ENCODE results near the gene NPIPA3. TPM values are rescaled to one million over a fixed set of nuclear protein-coding genes. Genes with fewer than 3 reads are reported as not detected.

The NPIPA3 gene
- total RNA-seq (2022; extraction: Qiagen RNA extraction) = 1.0 to 1.9 TPM (median 1.3 TPM) in 5 replicates

DNA sequence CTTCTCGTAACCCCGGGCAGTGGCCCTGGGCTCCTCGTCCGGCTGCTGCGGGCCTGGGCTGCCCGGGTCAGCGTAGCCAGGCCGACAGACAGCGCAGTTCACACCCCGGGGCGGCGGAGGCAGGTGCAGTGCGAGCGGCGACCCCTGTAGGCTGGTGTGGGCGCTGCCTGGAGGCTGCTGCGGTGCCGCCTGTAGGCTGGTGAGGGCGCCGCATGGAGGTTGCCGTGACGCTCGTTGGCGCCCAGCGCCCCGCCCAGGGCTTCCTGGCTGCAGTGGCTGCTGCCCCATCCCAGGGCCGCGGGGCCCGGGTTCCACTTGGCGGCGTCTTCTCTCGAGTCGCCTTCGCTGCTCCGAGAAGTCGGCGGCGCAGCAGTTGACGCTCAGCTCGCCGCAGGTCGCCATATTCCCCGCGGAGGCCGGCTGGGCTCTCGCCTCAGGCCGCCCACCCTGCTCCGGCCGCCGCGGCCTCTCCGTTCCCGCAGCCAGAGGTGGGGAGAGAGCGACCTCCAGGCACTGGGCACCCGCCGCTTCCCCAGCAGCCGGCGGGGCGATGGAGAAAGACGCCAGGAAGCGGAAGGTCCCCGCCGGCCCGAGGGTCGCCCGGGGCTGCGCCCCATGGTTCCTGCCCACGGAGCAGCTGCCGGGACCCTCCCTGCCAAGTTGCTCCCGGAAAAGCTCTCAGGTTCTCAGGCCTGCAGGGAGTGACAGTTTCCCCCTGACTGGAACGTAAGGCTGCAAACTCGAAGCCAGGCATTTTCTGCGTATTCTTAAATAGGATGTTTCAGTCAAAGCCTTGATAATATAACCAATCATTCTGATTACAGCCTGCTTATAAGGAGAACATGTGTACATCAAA, at the start of gene NPIPA3:
NPIPA3 (plus strand) TSS at position 256 of the 856 bp plus-strand sequence. CDS start 5,533 bp downstream, outside the sequence.

DNA sequence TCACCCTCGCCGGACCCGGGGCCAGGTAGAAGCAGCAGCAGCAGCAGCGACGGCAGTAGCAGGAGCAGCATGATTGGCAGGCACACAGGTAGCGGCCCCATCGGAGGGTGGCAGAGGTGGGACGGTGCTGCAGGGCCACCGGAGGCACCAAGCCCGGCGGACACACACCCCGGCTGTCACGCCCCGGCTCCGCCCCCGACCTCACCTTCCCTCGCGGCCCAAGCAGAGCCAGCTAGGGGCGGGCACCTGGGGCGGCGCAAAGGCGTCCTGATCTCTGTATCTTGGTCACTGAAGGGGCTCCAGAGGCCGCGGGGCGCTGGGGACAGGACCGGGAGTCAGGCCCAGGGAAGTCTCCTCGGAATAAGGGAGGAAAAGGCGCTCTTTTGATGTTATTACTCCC, 9.1 kb upstream of the NPIPA3 start, which contains the start of gene PLA2G10:
PLA2G10 (minus strand) TSS at position 180 of the 400 bp plus-strand sequence; CDS start at position 101, 79 bp downstream.

DNA sequence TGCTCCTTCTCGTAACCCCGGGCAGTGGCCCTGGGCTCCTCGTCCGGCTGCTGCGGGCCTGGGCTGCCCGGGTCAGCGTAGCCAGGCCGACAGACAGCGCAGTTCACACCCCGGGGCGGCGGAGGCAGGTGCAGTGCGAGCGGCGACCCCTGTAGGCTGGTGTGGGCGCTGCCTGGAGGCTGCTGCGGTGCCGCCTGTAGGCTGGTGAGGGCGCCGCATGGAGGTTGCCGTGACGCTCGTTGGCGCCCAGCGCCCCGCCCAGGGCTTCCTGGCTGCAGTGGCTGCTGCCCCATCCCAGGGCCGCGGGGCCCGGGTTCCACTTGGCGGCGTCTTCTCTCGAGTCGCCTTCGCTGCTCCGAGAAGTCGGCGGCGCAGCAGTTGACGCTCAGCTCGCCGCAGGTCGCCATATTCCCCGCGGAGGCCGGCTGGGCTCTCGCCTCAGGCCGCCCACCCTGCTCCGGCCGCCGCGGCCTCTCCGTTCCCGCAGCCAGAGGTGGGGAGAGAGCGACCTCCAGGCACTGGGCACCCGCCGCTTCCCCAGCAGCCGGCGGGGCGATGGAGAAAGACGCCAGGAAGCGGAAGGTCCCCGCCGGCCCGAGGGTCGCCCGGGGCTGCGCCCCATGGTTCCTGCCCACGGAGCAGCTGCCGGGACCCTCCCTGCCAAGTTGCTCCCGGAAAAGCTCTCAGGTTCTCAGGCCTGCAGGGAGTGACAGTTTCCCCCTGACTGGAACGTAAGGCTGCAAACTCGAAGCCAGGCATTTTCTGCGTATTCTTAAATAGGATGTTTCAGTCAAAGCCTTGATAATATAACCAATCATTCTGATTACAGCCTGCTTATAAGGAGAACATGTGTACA, 39.3 kb downstream of the NPIPA3 start, which contains the start of gene NPIPA2:
NPIPA2 (plus strand) TSS at position 261 of the 856 bp plus-strand sequence. CDS start 5,533 bp downstream, outside the sequence.

Other genes starting within 250 kb of the NPIPA3 start
- 35.0 to 56.0 TPM (median 36.1 TPM) in 5 replicates for gene PARN, start 73.2 kb upstream of the NPIPA3 start, total RNA-seq (2022; extraction: Qiagen RNA extraction)
- gene BFAR, start 70.5 kb upstream of the NPIPA3 start, total RNA-seq (2022; extraction: Qiagen RNA extraction) = 119 to 158 TPM (median 124 TPM) in 5 replicates
- 0.28 to 0.63 TPM (median 0.52 TPM) in 5 replicates for gene PLA2G10, start 9.1 kb upstream of the NPIPA3 start, total RNA-seq (2022; extraction: Qiagen RNA extraction)
- 0.73 to 2.2 TPM (median 1.4 TPM) in 5 replicates for gene NPIPA2, start 39.1 kb downstream of the NPIPA3 start, total RNA-seq (2022; extraction: Qiagen RNA extraction)
- 89.3 to 104 TPM (median 92.5 TPM) in 5 replicates for gene NOMO1, start 130.3 kb downstream of the NPIPA3 start, total RNA-seq (2022; extraction: Qiagen RNA extraction)
- 35.8 to 48.6 TPM (median 46.8 TPM) in 5 replicates for gene NPIPA1, start 234.0 kb downstream of the NPIPA3 start, total RNA-seq (2022; extraction: Qiagen RNA extraction)

Measured in A549 treated with Hydrocortisone at 1 μM for 4 hours (cell line).